Stimulated activated CD8-positive, alpha-beta memory T cell treated with anti-CD3 and anti-CD28 coated beads, Interleukin-4, amount 100 ng/mL, for 4 hours (primary cell): ENCODE data around the gene LHX4.
"Not testable (repeated sequence)": the region's sequence is repeated elsewhere in the genome, so short reads cannot be mapped to it uniquely, and the experiment has no call there.

Source experiments
- DNase-seq, 2 donors: peaks; one replicate each; pipeline ENCODE4 v3.0.0-alpha.2; 2020; ENCODE audit warnings: low read depth in 2 of 2, low spot score in 1 of 2

Gene LHX4

DNA sequence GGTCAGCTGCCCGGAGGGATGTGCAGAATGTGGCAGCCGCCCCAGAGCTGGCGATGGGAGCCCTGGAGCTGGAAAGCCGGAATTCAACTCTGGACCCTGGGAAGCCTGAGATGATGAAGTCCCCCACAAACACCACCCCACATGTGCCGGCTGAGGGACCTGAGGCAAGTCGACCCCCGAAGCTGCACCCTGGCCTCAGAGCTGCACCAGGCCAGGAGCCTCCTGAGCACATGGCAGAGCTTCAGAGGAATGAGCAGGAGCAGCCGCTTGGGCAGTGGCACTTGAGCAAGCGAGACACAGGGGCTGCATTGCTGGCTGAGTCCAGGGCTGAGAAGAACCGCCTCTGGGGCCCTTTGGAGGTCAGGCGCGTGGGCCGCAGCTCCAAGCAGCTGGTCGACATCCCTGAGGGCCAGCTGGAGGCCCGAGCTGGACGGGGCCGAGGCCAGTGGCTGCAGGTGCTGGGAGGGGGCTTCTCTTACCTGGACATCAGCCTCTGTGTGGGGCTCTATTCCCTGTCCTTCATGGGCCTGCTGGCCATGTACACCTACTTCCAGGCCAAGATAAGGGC, 33.5 kb upstream of the LHX4 start:
- DNase-seq = no peak

DNA sequence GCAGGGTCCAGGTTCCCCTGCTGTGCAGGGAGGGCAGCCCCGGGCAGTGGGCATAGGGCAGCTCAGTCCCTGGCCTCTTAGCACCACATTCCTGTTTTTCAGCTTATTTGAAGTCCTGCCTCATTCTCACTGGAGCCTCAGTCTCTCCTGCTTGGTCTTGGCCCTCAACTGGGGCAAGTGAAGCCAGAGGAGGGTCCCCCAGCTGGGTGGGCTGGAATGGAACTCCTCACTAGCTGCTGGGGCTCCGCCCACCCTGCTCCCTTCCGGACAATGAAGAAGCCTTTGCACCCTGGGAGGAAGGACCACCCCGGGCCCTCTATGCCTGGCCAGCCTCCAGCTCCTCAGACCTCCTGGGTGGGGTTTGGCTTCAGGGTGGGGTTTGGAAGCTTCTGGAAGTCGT, 32.8 kb upstream of the LHX4 start:
- DNase-seq = no peak

DNA sequence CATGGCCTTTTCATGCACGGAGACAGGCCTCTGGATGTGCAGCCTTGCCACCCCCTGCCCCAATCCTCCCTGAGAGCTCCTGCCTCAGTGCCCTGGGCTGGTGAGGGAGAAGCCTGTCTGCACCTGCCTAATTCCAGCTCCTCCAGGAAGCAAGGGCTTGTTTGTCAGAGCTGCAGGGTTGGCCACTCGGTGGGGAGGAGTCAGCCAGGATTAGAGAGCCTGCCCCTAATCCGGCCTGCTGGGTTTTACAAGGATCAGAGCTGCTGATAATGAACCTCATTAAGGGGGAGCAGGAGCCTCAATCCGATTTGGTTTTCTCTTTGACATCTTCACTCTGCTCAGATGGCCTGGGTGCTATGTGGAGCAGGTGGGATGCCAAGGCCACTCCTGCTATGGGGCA, 31.9 kb upstream of the LHX4 start:
- no peak for DNase-seq

DNA sequence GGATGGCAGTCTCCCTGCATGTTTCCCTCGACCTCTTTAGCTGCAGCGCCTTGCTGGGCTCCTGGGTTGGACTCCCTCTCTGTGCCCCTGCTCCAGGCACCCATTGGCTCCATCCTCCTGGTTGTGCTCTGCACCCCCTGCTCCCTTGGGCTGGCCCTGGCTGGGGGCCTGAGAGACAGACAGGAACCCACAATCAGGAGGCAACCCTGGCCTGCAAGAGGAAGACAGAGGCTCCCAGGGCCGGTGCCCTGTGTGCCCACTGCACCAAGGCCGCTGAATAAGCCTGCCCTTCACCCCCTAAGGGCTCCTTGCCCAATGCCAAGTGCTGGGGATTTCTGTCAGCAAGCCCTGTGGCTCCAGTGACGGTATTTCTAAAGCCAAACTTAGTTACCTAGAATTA, 31.5 kb upstream of the LHX4 start:
- no peak for DNase-seq

DNA sequence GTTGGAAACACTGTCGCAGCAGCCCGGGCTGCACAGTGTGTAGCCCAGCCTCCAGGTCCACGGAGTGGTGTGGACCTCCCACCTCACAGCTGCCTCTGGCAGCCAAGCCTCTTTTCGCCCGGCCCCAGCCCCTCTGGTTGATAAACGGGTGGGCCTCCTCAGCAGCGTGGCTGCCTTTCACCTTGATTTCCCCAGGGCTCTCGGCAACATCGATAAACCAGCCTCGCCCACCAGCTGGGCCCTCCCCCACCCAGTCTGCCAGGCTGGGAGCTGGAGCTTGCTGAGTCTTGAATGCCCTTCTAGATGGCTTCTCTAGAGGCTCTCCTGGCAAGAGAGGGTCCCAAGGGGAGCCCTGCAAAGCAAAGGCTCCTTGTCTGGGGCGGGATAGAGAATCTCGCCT, 31.0 kb upstream of the LHX4 start:
- no peak for DNase-seq

DNA sequence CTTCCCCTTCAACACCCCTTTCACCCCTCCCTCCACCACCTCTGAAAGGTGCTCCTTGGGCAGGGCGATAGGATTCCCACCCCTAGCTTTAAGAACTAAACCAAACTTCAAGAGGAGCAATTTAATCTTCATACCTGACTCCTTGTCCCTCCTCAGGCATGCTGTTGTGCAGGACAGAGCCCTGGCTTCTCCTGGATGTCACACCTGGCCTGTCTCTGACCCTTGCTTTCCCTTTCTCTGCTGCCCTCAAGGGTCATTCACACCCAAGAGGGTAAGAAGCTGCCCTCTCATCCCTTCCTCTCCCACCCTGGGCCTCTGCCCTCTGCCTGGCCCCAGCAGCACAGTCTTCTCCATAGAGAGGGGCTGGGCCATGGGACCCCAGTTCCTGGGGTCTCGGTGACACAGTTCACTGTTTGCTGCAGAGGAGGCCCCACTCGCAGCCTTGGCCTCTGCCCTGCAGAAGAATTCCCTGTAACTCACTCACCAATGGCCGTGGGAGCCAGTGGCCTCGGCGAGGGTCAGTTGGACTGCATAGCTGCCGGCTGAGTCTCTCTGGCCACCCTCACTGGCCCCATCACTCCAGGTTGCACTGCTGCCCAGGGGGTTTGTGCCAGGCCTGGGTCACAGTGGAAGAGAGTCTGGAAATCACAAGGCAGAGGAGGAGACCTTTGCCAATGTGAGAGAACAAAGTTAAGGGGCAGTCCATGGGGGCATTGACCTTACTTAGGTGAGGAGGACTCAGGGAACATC, 28.4 kb upstream of the LHX4 start:
- no peak for DNase-seq

DNA sequence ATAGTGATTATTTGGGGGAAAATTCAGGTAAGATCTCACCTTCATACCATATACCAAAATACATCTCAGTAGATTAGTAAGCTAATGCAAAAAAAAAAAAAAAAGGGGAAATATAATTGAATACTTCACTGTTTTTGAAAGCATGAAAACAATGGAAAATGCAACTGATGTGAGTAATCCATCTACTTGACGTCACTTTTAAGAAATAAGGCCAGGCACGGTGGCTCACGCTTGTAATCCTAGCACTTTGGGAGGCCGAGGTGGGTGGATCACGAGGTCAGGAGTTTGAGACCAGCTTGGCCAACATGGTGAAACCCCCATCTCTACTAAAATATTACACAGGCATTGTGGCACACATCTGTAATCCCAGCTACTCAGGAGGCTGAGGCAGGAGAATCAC, 27.5 kb upstream of the LHX4 start:
- DNase-seq = not testable (repeated sequence)

DNA sequence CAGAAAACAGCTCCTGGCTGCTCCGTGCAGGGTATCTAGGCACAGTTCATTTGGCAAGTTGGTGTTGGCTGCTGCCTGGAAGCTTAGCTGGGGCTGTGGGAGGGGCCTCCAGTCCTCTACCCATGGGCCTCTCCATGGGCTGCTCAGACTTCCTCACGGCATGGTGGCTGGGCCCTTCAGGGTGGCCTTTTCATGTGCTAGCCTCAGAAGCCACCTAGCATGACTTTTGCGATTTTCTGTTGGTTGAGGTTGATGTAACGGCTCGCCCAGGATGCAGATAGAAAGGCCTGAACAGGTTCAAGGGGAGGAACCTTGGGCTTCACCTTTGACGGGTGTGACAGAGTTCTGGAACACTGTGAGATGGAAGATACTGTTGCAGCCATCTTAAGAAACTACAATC, 25.8 kb upstream of the LHX4 start:
- DNase-seq = no peak

DNA sequence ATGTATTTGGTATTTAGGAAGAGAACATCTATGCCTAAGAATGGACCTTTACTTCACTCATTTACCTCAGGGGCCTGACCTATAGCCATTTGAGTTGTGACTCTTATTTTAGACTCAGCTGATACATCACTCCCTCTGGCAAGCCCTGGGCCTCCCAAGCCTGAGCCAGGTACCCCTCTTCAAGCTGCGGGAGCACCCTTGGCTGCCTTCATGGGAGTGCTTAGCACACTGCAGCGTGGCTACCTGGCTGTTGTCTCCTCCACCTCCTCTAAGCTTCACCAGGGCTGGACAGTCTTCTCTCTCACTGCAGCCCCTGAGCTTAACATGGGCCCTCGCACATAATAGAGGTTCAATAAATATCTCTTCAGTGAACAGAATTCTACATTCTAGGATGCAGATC, 23.5 kb upstream of the LHX4 start:
- DNase-seq = no peak

DNA sequence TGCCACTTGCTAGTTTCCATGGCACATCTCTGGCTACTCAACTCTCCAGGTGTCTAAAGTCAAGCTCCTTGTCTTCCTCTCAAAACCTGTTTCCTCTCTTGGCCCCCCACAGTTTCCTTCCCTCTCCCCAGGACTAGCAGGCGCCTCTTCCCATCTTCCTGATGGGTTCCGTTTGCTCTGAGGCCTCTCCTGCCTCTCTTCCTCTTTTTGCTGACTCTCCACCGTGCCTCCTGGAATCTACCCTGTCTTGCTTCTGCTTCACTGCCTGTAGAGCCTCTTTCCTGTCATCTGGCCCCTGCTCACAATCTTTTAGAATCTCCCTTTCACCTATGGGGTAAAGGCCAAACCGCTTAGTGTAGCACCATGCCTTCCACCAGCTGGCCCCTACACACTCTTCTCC, 21.8 kb upstream of the LHX4 start:
- no peak for DNase-seq

DNA sequence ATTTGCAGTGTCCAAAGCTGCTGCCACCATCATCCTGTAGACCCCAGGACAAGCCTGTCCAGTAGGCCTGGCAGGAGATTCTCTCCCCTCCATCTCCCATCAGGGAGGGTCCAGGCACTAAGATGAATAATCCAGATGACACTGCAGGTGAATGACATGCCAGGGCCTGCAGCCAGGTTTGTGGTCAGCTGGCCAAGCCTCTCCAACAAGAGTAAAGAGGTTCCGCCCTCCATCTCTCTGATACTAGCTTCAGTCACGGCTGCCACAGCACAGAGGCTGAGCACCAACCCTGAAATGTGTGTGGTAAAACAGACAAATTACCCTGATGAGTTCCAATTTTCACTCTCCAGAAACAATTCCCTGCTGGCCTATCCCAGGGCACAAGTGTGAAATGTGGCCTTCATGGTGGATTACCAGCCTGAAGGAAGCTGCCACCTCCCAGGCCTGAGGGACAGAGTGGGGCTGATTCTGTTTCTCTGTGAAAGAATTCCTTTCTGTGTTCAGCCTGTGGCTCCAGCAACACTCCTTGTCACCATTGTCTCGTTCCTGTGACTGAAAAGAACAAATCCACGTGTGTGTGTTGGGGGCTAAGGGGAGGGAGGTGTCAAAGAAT, 19.9 kb upstream of the LHX4 start:
- DNase-seq = no peak

DNA sequence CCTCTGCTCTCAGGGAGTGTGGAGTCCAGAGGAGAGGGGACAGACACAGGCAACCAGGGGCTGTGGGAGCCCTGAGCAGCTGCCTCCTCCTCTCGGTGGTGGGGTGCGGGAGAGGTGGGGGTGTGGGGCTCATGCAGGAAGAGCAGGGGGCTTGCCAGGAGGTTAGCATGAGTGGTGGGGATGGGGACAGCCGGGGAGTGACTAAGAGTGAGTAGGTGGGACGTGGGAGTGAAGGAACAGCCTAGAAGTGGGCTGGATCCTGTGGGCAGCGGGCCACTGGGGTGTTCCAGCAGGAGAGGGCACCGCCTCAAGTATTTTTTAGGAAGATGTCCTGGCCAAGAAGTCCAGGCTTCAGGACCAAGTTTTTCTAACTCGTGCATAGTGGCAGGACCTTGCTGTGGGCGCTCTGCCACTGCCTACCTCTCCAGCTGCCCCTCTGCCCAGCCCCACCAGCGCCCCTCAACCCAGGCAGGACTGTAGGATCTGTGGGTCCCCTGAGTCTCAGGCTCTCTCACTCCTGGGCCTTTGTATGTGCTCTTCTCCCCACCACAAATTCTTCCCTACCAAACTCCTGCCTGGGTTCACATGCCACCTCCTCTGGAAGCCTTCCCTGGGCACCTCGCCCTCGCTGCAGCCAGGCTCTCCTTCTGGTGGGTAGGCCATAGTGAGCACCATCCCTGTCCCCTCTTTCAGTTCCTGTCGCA, 18.8 kb upstream of the LHX4 start:
- DNase-seq = no peak

DNA sequence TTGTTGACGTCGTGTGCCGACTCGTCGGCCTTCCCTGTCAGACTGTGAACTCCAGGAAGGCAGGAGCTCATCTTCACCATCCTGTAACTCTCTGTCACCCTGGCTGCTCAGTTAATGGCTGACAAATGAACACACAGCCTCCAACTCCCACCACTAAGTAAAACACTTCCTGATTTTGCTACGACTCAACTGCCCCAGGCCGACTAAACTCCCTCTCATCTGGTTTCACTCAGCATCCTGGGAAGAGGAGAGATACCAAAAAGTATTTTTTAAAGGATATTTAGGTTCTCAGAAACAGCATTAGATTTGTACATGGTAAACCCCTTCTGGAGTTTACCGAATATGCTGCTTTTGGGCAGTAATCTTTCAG, 18.2 kb upstream of the LHX4 start:
- no peak for DNase-seq

DNA sequence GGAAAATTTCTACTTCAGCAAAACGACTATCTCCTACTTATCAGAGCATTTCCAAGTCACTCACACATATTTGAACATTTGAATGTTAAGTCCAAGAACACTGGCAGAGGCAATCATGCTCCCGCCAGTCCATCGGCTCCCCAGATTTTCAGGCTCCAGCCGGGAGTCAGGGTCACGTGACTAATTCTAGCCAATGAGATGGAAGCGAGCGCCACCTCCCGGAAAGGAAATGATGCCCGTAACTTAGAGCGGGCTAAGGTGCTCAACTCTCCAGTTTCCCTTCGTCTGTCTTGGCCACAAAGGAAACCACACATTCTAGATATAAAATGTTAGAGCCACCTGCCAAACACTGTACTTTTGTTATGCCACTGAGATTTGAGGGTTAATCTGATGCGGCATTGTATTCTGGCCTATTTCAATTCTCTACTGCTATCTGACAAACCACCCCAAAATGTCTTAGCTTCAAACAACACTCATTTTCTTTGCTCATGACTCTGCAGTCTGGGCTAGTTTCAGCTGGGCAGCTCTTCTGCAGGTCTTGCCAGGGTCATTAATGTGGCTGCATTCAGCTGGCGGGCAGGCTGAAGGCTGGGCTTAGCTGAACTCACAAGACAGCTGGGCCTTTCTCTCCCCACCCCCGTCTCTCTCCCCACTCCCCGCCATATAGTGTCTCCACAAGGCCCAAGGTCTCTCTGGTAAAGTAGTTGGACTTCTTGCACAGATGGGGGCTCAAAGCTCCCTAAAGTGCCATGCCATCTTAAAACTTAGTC, 16.5 kb upstream of the LHX4 start:
- no peak for DNase-seq

DNA sequence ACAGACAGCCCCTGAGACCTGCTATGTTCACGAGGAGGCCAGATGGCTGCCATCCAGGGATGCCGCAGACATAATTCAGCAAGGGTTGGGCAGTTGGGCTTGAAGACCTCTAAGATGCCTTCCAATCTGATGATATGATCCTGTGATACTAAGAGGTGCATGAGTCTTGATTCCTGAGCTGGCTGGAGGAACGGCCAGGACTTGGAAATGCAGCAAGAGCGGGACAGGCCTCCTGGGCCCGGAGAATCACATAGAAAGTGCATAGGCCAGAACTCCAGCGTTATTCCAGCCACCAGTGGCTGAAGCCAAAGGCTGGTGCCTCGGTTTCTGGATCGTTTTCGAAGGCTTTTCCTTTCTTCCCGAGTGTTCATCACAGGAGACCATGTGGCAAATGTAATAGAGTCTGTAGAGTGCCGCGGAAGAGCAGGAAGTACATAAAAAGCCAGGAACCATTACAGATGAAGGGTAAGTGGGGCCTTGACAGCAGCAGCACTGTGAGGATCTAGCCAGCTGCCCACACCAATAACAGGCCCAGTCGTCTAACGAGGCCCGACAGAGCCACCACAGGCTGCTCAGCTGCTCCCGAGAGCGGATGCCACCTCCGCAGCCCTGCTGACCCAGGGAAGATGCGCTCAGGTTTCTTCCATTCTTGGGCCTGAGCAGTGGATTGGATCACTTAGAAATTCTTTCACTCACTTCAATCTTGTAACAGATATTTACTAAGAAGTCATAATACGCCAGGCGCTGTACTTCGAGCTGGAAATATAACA, 14.0 kb upstream of the LHX4 start:
- DNase-seq = no peak

DNA sequence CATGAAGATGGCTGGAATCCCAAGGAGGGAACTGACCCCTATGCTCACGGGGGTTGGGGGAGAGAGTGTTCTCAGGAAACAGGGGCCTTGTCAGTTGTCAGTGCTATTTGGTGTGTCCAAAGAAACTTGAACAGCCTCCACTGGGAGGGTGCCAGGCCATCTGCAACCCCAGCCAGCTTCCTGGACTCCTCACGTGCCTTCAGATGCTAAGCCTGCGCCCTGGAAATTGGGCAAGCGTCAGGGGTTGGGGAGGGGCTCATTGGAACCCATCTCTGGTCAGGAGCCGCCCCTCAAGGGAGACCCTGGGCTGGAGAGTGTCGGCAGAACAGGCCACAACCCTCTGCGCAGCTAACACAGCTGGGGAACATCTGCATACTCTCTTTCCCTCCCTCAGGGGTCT, 13.1 kb upstream of the LHX4 start:
- DNase-seq = no peak

DNA sequence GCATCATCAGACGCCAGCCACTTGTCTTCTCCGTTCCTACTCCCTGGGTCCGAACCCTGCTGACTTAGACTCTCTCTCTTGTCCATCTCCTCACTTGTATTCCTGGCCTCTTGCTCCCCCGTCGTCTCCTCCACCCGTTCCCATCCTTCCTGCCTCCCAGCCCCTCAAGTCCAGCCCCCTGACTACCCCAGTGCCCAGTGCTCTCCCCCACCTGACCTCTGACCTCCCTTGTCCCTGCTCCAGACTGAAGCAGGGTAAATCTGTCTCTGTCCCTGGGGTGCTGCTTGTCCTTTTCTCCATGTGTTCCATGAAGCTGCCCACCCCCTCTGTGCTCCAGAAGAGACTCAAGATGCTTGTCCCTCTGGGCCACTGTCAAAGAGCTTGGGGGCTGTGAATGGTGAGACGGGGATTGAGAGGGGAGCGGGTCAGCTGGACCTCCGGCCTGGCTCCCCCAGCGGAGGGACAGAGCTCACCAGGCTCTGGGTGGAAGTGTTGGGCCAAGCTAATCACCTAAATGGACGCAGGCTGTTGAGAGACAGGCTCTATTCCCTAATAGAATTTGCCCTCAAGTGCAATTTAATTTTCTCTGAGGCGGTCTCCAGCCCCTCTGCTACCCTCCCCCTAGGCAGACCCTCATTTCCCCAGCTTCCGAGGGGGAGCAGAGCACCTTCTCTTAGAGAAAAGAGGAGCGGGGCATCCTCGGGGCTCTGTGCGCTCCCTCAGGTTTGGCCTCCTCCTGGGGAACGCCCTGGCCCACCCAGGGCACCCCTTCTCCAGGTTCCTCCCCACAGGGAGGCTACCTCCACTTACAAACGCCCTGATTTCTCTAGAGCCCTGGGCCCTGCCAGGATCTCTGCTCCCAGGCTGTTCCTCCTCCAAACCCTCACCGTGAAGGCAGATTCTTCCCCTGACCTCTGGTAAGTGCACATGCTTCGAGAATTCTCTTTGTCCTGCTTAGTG, 11.0 kb upstream of the LHX4 start:
- no peak for DNase-seq

DNA sequence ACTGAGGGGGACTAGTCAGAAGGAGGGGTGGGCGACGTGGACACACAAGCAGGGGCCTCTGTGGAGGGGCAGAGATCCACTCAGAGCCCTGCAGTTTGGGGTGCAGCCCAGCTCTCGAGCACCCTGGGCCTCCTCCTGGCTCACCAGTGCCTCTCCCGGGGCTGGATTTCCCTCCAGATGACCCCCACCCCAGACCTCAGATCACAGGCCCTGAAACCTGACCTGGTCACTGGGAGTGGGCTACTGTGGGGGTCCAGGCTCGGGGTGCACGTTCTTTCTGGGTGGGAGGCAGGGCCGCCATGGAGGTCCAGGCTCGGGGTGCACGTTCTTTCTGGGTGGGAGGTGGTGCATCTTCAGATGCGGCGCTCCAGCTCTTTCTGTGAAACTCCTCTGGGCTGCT, 10.3 kb upstream of the LHX4 start:
- no peak for DNase-seq

DNA sequence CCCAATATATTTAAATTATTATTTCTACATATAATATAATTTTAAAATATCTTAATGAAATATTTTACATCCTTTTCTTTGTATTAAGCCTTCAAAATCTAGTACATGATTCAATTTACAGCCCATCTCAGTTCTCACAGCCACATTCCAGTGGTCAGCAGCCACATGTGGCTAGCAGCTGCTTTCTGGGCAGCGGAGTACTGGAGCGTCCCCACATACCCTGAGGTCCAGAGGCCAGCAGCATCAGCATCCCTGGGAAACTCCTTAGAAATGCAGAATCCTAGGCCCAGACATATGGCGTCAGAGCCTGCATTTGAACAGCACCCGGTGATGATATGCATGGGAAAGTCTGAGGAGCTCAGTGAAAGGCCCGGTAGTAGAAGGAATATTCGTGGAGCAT, 8.6 kb upstream of the LHX4 start:
- no peak for DNase-seq

DNA sequence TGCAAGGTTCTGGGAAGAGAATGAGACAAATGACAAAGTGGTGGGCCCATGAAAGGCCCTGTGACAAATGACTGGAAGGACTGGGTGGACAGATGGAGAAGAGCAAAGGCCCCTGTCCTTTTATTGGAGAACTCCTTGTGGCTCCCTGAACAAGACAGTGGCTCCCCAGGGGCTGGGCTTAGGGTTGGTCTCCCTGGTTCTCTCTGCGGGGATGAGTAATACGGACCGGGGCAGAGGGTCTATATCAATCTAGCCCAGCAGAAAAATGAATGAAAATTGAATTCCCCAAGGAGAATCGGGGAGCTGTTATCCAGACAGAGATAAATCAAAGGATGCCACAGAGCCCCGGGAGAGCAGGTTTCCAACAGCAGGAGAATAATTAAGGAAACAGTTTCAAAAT, 5.2 kb upstream of the LHX4 start:
- no peak for DNase-seq
